ENCODE results near the gene BMP5.

DNA sequence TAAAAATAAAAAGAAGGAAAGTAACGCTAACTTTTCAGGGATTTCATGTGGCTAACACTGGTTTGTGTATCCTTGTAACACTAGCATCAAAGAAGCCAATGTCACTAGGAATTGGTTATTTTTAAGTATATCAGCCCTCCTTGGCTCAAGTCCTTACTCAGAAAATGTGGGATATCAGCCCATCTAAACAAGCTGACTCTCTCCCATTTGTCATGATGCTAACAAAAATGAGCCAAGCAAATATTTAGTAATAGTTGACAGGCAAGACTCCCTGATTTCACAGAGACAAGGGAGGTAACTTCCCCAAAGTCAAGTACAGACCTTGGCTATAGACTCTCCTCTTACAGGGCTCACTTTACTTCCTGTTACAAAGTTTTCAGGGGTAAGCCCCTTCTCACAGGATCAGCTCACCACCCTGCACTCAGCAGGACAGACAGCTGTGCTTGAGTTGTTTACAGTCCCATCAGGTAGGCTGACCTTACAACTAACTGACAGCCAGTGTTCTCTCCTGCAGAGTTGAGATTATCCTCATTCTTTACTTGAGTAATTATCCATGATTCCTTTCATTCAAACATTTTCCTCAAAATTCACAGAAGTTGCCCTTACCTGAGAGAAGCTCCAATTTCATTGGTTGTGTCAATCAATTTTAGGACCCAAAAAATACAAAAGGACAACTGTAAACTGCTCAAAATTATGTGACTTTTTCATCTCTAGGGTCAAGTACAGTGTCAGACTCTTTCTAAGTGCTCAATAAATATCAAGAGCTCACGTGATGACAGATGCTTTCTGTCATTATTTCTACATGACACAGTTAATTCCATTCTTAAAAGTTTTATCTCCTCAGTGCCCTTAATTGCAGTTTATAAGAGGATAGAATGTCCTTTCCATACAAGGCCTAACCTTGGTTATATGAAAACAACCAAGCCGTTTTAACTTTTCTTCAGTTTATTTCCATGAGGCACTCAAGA is 38.1 kb upstream of the BMP5 start:
- TF ChIP-seq NFE2L1 (CRISPR knock-in tag; IDR thresholded peaks at IDR 0.05; ENCODE audit: borderline replicate concordance) (no peak), ZNF10 (CRISPR knock-in tag; IDR thresholded peaks at IDR 0.05; ENCODE audit: borderline replicate concordance, low read depth) (no peak), PRDM10 (CRISPR knock-in tag; IDR thresholded peaks at IDR 0.05; ENCODE audit: low read depth) (no peak), ZBTB25 (CRISPR knock-in tag; IDR thresholded peaks at IDR 0.05) (no peak), ZBTB37 (CRISPR knock-in tag; IDR thresholded peaks at IDR 0.05) (no peak), DPF2 (CRISPR knock-in tag; IDR thresholded peaks at IDR 0.05; ENCODE audit: borderline replicate concordance, low read depth) (no peak), NR1H2 (CRISPR knock-in tag; IDR thresholded peaks at IDR 0.05; ENCODE audit: borderline replicate concordance, low read depth) (no peak), CHCHD3 (CRISPR knock-in tag; IDR thresholded peaks at IDR 0.05) (no peak), KDM1A (CRISPR knock-in tag; IDR thresholded peaks at IDR 0.05) (no peak), UBTF (CRISPR knock-in tag; IDR thresholded peaks at IDR 0.05) (no peak), NR2C2 (CRISPR knock-in tag; IDR thresholded peaks at IDR 0.05; ENCODE audit: borderline replicate concordance) (no peak)
